Measurements from ENCODE around the gene ERRFI1.

GRCh38 chr1:8024329-8024728 is 1.8 kb downstream of the ERRFI1 start:
- TF ChIP-seq ESRRA (CRISPR knock-in tag; IDR thresholded peaks at IDR 0.05; ENCODE audit: borderline replicate concordance) (no peak), JUN (CRISPR knock-in tag; IDR thresholded peaks at IDR 0.05) (no peak), NFYB (CRISPR knock-in tag; conservative IDR thresholded peaks at IDR 0.05; ENCODE audit: low read depth) (no peak), CTCF (IDR thresholded peaks at IDR 0.05) (no peak)

Data from WTC11 (cell line).